Measurements from ENCODE around the gene FHOD1. TPM values are rescaled to one million over a fixed set of nuclear protein-coding genes. Genes with fewer than 3 reads are reported as not detected.

Gene FHOD1
- total RNA-seq, 1 donor from 2014 or later: 71.7 TPM

GRCh38 chr16:67211674-67212073, 35.6 kb downstream of the FHOD1 start:
- DNase-seq (ENCODE audit: extremely low spot score, unreplicated experiment): no peak
- Mint-ChIP-seq H3K4me1 (ENCODE audit: unreplicated experiment) (peaks cover 12% of the 10 kb centered on the region), H3K4me3 (ENCODE audit: unreplicated experiment) (no peak overlapping the region), H3K27me3 (ENCODE audit: unreplicated experiment) (no peaks in the 10 kb centered on the region), H3K36me3 (ENCODE audit: unreplicated experiment) (peaks cover 6% of the 10 kb centered on the region), H3K27ac (ENCODE audit: unreplicated experiment) (no peak overlapping the region), H3K9me3 (ENCODE audit: unreplicated experiment) (no peaks in the 10 kb centered on the region)
- TF ChIP-seq CTCF (IDR thresholded peaks at IDR 0.05): no peak

- Mint-ChIP-seq H3K36me3 (ENCODE audit: unreplicated experiment) (peaks cover 2% of the 10 kb centered on the region), H3K4me1 (ENCODE audit: unreplicated experiment) (peaks cover 19% of the 10 kb centered on the region), H3K27me3 (ENCODE audit: unreplicated experiment) (no peaks in the 10 kb centered on the region), H3K4me3 (ENCODE audit: unreplicated experiment) (no peak overlapping the region), H3K9me3 (ENCODE audit: unreplicated experiment) (no peaks in the 10 kb centered on the region), H3K27ac (ENCODE audit: unreplicated experiment) (no peak overlapping the region)
- TF ChIP-seq CTCF (IDR thresholded peaks at IDR 0.05): no peak
- no peak for DNase-seq (ENCODE audit: extremely low spot score, unreplicated experiment)
Observed at GRCh38 chr16:67210069-67210937, 37.0 kb downstream of the FHOD1 start.

- TF ChIP-seq CTCF (IDR thresholded peaks at IDR 0.05): no peak
- H3K27ac Mint-ChIP-seq (ENCODE audit: unreplicated experiment): no peak overlapping the region
- no peak overlapping the region for H3K4me3 Mint-ChIP-seq (ENCODE audit: unreplicated experiment)
- H3K9me3 Mint-ChIP-seq (ENCODE audit: unreplicated experiment): no peaks in the 10 kb centered on the region
- no peak for DNase-seq (ENCODE audit: extremely low spot score, unreplicated experiment)
- H3K4me1 Mint-ChIP-seq (ENCODE audit: unreplicated experiment): peaks cover 19% of the 10 kb centered on the region
- peaks cover 2% of the 10 kb centered on the region for H3K36me3 Mint-ChIP-seq (ENCODE audit: unreplicated experiment)
- H3K27me3 Mint-ChIP-seq (ENCODE audit: unreplicated experiment): no peaks in the 10 kb centered on the region
Observed at GRCh38 chr16:67209565-67209964, 37.7 kb downstream of the FHOD1 start.

GRCh38 chr16:67208154-67208896, 39.0 kb downstream of the FHOD1 start:
- TF ChIP-seq CTCF (IDR thresholded peaks at IDR 0.05): no peak
- peaks cover 19% of the 10 kb centered on the region for H3K4me1 Mint-ChIP-seq (ENCODE audit: unreplicated experiment)
- no peak overlapping the region for H3K4me3 Mint-ChIP-seq (ENCODE audit: unreplicated experiment)
- H3K36me3 Mint-ChIP-seq (ENCODE audit: unreplicated experiment): peaks cover 5% of the 10 kb centered on the region
- H3K27ac Mint-ChIP-seq (ENCODE audit: unreplicated experiment): no peak overlapping the region
- DNase-seq (ENCODE audit: extremely low spot score, unreplicated experiment): no peak
- H3K9me3 Mint-ChIP-seq (ENCODE audit: unreplicated experiment): no peaks in the 10 kb centered on the region
- no peaks in the 10 kb centered on the region for H3K27me3 Mint-ChIP-seq (ENCODE audit: unreplicated experiment)
